WTC11 (cell line): ENCODE measurements around the gene TREH. TPM values are rescaled to one million over a fixed set of nuclear protein-coding genes. Genes with fewer than 3 reads are reported as not detected.
"Not testable (repeated sequence)": the region's sequence is repeated elsewhere in the genome, so short reads cannot be mapped to it uniquely, and the experiment has no call there.

Experiments used
- ATAC-seq: fragments of 200-7000 bp; cut with Tn5 transposase; 2 replicates; pipeline ENCODE4 v1.10.0; 2021; ENCODE audit warnings: mild to moderate bottlenecking, moderate library complexity
- Bru-seq: library from RNA; stranded (reverse); fragments of 400-500 nt; gene quantifications from one replicate; lab custom pipeline; 2021; lab: Mats Ljungman, UMichigan
- CTCF ChIA-PET: fragments of 300-600 bp; sonication (Branson Sonifier 250); formaldehyde crosslinking; loops from one replicate; lab custom pipeline; 2021; ENCODE audit warnings: antibody characterized with exemption; lab: Charles Lee
- POLR2A ChIA-PET: fragments of 350-600 bp; sonication (Branson Sonifier 250); formaldehyde crosslinking; loops from one replicate; lab custom pipeline; 2021; ENCODE audit warnings: antibody characterized with exemption; lab: Charles Lee
- DNase-seq: peaks from one replicate; pipeline ENCODE4 v3.0.0; 2021; ENCODE audit warnings: low spot score
- H3K27ac Mint-ChIP-seq: 2 replicates; pipeline ENCODE4 v1.8.0; 2021; ENCODE audit warnings: mixed read lengths
- H3K27me3 Mint-ChIP-seq: 2 replicates; pipeline ENCODE4 v1.8.0; 2021; ENCODE audit warnings: low read depth, mild to moderate bottlenecking, moderate library complexity, mixed read lengths
- H3K36me3 Mint-ChIP-seq: 2 replicates; pipeline ENCODE4 v1.8.0; 2021; ENCODE audit warnings: mixed read lengths
- H3K4me1 Mint-ChIP-seq: 2 replicates; pipeline ENCODE4 v1.8.0; 2022; ENCODE audit warnings: mixed read lengths
- H3K4me3 Mint-ChIP-seq: 2 replicates; pipeline ENCODE4 v1.8.0; 2021; ENCODE audit warnings: mild to moderate bottlenecking, moderate library complexity, mixed read lengths
- H3K9me3 Mint-ChIP-seq: 2 replicates; pipeline ENCODE4 v1.8.0; 2021; ENCODE audit warnings: mixed read lengths
- IRF2 ChIP-seq: sonication (generic); formaldehyde crosslinking; IDR thresholded peaks from 2 replicates; pipeline ENCODE4 v1.8.0; 2022; ENCODE audit warnings: low read depth, missing genetic modification reagents, borderline replicate concordance
- MYBL2 ChIP-seq: sonication (generic); formaldehyde crosslinking; IDR thresholded peaks from 2 replicates; pipeline ENCODE4 v1.8.1; 2023; ENCODE audit warnings: mild to moderate bottlenecking, moderate library complexity, missing genetic modification reagents
- NR2C2 ChIP-seq: sonication (generic); formaldehyde crosslinking; IDR thresholded peaks from 2 replicates; pipeline ENCODE4 v1.8.0; 2022; ENCODE audit warnings: mild to moderate bottlenecking, missing genetic modification reagents
- NR3C1 ChIP-seq: sonication (generic); formaldehyde crosslinking; conservative IDR thresholded peaks from 2 replicates; pipeline ENCODE4 v1.8.1; 2023; ENCODE audit warnings: low read depth, mild to moderate bottlenecking, missing genetic modification reagents
- RORB ChIP-seq: fragments of 250-450 bp; sonication (Bioruptor Pico); IDR thresholded peaks from 2 replicates; pipeline ENCODE4 v1.9.0; 2021; ENCODE audit warnings: mild to moderate bottlenecking
- ZNF219 ChIP-seq: sonication (generic); formaldehyde crosslinking; IDR thresholded peaks from 2 replicates; pipeline ENCODE4 v1.8.0; 2023; ENCODE audit warnings: missing genetic modification reagents, mild to moderate bottlenecking, borderline replicate concordance
- ZNF232 ChIP-seq: sonication (generic); formaldehyde crosslinking; IDR thresholded peaks from 2 replicates; pipeline ENCODE4 v1.8.0; 2022; ENCODE audit warnings: mild to moderate bottlenecking, missing genetic modification reagents
- ZNF423 ChIP-seq: fragments of 250-450 bp; sonication (Bioruptor Pico); IDR thresholded peaks from 2 replicates; pipeline ENCODE4 v2.1.2; 2022; ENCODE audit warnings: mild to moderate bottlenecking, moderate library complexity
- long read RNA-seq, 3 experiments: library from RNA in 1 of 3; library from capped mRNA in 1 of 3; library from polyadenylated mRNA in 1 of 3; unstranded in 2 of 3; stranded (forward) in 1 of 3; transcript quantifications; one replicate each; pipeline ENCODE4 v2.0.0, GENCODE V29; 2021
- total RNA-seq: library from RNA; stranded (reverse); gene quantifications from 3 replicates; pipeline ENCODE4 v1.2.3, GENCODE V29; 2021
- TF ChIP-seq, protein P1 (sequence below): fragments of 200-600 bp; IDR thresholded peaks from 2 replicates; pipeline ENCODE4 v1.8.0; 2022; ENCODE audit warnings: antibody characterized with exemption
- TF ChIP-seq, protein P2 (sequence below): sonication (generic); formaldehyde crosslinking; IDR thresholded peaks from 2 replicates; pipeline ENCODE4 v1.8.0; 2023; ENCODE audit warnings: missing genetic modification reagents, mild to moderate bottlenecking, borderline replicate concordance

The TREH gene
- total RNA-seq (0.09 TPM in 1 of 3 replicates, not detected in the others), Bru-seq, nascent RNA (percentile 6 among the genes with signal in this experiment)
- long read RNA-seq, experiment 1, result 0 reads
- long read RNA-seq, experiment 2, result 0 reads
- long read RNA-seq, experiment 3, result 0 reads

DNA sequence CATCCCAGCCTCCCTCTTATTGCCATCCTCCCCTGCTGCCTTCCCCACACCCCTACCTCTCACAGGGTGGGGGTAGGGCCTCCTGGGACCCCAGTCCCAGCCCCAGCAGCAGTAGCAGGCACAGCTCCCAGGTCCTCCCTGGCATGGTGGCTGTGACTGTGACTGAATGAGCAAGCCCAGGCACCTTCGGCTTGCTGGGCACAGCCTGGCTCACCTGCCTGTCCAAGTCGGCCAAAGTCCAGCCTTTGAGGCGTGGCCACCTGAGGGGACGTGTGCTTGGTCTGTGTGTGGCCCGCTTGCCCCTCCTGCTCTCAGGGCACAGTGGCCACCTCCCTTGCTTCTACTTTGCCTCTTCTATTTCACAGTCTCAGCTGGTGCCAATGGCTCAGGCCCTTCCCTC, at the start of gene TREH:
Gene TREH (minus strand): TSS at position 168 of the 400 bp plus-strand sequence. CDS start 23 bp downstream, at position 145.
- no peak for DNase-seq
- H3K9me3 Mint-ChIP-seq, result peaks cover 26% of the 10 kb centered on the region
- H3K27me3 Mint-ChIP-seq, result peaks cover 19% of the 10 kb centered on the region
- no peak within 1 kb of the TSS for H3K27ac Mint-ChIP-seq
- ChIA-PET CTCF (interaction anchor here (1.0 to 3.5 kb wide), 9 partner anchors 10 to 85 kb away, joined by 3 to 35 read pairs (median 6); no protein-coding TSS in a partner anchor), POLR2A (no interaction called here)
- TF ChIP-seq, protein P1, sequence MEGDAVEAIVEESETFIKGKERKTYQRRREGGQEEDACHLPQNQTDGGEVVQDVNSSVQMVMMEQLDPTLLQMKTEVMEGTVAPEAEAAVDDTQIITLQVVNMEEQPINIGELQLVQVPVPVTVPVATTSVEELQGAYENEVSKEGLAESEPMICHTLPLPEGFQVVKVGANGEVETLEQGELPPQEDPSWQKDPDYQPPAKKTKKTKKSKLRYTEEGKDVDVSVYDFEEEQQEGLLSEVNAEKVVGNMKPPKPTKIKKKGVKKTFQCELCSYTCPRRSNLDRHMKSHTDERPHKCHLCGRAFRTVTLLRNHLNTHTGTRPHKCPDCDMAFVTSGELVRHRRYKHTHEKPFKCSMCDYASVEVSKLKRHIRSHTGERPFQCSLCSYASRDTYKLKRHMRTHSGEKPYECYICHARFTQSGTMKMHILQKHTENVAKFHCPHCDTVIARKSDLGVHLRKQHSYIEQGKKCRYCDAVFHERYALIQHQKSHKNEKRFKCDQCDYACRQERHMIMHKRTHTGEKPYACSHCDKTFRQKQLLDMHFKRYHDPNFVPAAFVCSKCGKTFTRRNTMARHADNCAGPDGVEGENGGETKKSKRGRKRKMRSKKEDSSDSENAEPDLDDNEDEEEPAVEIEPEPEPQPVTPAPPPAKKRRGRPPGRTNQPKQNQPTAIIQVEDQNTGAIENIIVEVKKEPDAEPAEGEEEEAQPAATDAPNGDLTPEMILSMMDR, result no peak
- no peak for TF ChIP-seq ZNF219
- no peak for TF ChIP-seq RORB
- TF ChIP-seq ZNF232, result no peak
- no peak for TF ChIP-seq ZNF423 (CRISPR knock-in tag)
- no peak for TF ChIP-seq NR3C1 (CRISPR knock-in tag)
- TF ChIP-seq MYBL2 (CRISPR knock-in tag), result no peak
- no peak for TF ChIP-seq IRF2 (CRISPR knock-in tag)
- TF ChIP-seq NR2C2 (CRISPR knock-in tag), result no peak
- TF ChIP-seq, protein P2, sequence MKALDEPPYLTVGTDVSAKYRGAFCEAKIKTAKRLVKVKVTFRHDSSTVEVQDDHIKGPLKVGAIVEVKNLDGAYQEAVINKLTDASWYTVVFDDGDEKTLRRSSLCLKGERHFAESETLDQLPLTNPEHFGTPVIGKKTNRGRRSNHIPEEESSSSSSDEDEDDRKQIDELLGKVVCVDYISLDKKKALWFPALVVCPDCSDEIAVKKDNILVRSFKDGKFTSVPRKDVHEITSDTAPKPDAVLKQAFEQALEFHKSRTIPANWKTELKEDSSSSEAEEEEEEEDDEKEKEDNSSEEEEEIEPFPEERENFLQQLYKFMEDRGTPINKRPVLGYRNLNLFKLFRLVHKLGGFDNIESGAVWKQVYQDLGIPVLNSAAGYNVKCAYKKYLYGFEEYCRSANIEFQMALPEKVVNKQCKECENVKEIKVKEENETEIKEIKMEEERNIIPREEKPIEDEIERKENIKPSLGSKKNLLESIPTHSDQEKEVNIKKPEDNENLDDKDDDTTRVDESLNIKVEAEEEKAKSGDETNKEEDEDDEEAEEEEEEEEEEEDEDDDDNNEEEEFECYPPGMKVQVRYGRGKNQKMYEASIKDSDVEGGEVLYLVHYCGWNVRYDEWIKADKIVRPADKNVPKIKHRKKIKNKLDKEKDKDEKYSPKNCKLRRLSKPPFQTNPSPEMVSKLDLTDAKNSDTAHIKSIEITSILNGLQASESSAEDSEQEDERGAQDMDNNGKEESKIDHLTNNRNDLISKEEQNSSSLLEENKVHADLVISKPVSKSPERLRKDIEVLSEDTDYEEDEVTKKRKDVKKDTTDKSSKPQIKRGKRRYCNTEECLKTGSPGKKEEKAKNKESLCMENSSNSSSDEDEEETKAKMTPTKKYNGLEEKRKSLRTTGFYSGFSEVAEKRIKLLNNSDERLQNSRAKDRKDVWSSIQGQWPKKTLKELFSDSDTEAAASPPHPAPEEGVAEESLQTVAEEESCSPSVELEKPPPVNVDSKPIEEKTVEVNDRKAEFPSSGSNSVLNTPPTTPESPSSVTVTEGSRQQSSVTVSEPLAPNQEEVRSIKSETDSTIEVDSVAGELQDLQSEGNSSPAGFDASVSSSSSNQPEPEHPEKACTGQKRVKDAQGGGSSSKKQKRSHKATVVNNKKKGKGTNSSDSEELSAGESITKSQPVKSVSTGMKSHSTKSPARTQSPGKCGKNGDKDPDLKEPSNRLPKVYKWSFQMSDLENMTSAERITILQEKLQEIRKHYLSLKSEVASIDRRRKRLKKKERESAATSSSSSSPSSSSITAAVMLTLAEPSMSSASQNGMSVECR (CRISPR knock-in tag), result no peak
- H3K36me3 Mint-ChIP-seq, result peaks cover 14% of the 10 kb centered on the region
- no peak for ATAC-seq
- no peak within 1 kb of the TSS for H3K4me3 Mint-ChIP-seq
- H3K4me1 Mint-ChIP-seq, result peaks cover 12% of the 10 kb centered on the region

- H3K4me1 Mint-ChIP-seq, result peaks cover 58% of the 10 kb centered on the region
- H3K27me3 Mint-ChIP-seq, POLR2A ChIA-PET, CTCF ChIA-PET, ATAC-seq: not testable (repeated sequence)
- TF ChIP-seq, protein P1, result peak; percentile 65
- peak overlapping the region; percentile 3; the same call in 1 of the 2 replicates for H3K27ac Mint-ChIP-seq
- DNase-seq, result peak; percentile 34
- peaks cover 54% of the 10 kb centered on the region for H3K36me3 Mint-ChIP-seq
- peaks cover 28% of the 10 kb centered on the region for H3K9me3 Mint-ChIP-seq
- peak overlapping the region; percentile 58 for H3K4me3 Mint-ChIP-seq
These were observed 48.7 kb upstream of the TREH start for GRCh38 chr11:118728112-118728511.

GRCh38 chr11:118727721-118728066, 48.2 kb upstream of the TREH start:
- not testable (repeated sequence) for ATAC-seq
- H3K36me3 Mint-ChIP-seq, result peaks cover 49% of the 10 kb centered on the region
- CTCF ChIA-PET, result interaction anchor here (0.8 kb wide), 1 partner anchor 38 kb away, joined by 3 read pairs; no protein-coding TSS in a partner anchor

DNA sequence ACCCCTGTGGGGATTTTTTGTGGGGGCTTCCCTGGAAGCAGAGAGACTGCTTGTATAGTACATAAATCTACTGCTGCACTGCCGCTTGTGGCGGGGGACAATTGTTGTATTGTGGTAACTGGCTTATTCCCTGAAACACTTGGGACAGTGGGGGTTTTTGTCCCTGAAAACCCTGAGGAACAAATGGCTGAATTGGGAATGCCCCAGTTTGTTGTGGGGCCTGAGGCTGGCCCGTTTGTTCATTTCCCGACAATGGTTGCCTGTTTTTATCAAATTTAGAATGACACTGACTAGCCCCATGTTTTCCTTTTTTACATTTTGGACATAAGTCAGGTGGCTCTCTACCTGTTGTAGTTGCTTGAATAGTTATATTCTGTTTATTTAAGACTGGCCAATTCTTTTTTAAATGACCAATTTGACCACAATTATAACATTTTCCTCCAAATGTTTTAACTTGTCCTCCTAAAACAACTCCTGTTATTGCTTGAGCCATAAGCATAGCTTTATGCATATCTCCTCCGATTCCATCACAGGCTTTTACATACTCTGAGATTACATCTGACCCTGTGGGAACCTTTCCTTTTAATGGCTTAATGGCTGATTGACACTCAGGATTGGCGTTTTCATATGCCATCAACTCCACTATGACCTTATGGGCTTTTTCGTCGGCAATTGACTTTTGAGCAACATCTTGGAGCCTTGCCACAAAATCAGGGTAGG, 47.7 kb upstream of the TREH start:
- peaks cover 68% of the 10 kb centered on the region for H3K4me1 Mint-ChIP-seq
- DNase-seq, ATAC-seq, POLR2A ChIA-PET, H3K27me3 Mint-ChIP-seq: not testable (repeated sequence)
- peaks cover 28% of the 10 kb centered on the region for H3K9me3 Mint-ChIP-seq
- H3K27ac Mint-ChIP-seq, result peak overlapping the region; percentile 95; the same call in 1 of the 2 replicates
- peak overlapping the region; percentile 52; the same call in 1 of the 2 replicates for H3K4me3 Mint-ChIP-seq
- H3K36me3 Mint-ChIP-seq, result peaks cover 49% of the 10 kb centered on the region
- CTCF ChIA-PET, result interaction anchor here (0.8 kb wide), 1 partner anchor 37 kb away, joined by 3 read pairs; no protein-coding TSS in a partner anchor

More at GRCh38 chr11:118727721-118728066, 48.2 kb upstream of the TREH start:
- DNase-seq, H3K27ac Mint-ChIP-seq, POLR2A ChIA-PET, H3K27me3 Mint-ChIP-seq: not testable (repeated sequence)
- peaks cover 62% of the 10 kb centered on the region for H3K4me1 Mint-ChIP-seq
- H3K9me3 Mint-ChIP-seq, result peaks cover 28% of the 10 kb centered on the region
- H3K4me3 Mint-ChIP-seq, result peak overlapping the region; percentile 58

GRCh38 chr11:118721478-118722015, 42.1 kb upstream of the TREH start:
- POLR2A ChIA-PET, H3K9me3 Mint-ChIP-seq, DNase-seq, H3K27me3 Mint-ChIP-seq, ATAC-seq: not testable (repeated sequence)
- H3K36me3 Mint-ChIP-seq, result peaks cover 24% of the 10 kb centered on the region
- peak overlapping the region; percentile 59 for H3K4me3 Mint-ChIP-seq
- peak overlapping the region; percentile 94 for H3K27ac Mint-ChIP-seq
- CTCF ChIA-PET, result interaction anchor here (1.0 kb wide), 1 partner anchor 32 kb away, joined by 3 read pairs; no protein-coding TSS in a partner anchor
- peaks cover 86% of the 10 kb centered on the region for H3K4me1 Mint-ChIP-seq

DNA sequence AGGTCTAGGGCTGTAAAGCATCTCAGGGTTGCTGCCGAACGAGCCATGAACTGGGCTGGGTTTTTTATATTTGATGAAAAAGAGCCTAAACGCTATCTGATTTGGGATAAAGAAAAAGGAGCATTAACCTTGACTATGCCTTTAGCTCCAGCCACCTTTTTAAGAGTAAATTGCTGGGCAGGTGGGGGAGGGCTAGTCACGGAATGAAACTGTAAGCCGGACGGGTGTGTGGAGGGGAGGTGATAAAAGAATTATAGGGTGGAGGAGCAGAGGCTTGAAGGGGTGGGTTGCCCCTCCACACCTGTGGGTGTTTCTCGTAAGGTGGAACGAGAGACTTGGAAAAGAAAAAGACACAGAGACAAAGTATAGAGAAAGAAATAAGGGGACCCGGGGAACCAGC, 41.3 kb upstream of the TREH start:
- CTCF ChIA-PET, DNase-seq, POLR2A ChIA-PET, H3K9me3 Mint-ChIP-seq, ATAC-seq, H3K27me3 Mint-ChIP-seq: not testable (repeated sequence)
- Mint-ChIP-seq H3K4me1 (peaks cover 84% of the 10 kb centered on the region), H3K4me3 (peak overlapping the region; percentile 89), H3K27ac (peak overlapping the region; percentile 99), H3K36me3 (peaks cover 24% of the 10 kb centered on the region)
